T-helper 22 cell (primary cell): ENCODE data around the gene HSPB7.

ENCODE experiments used
- DNase-seq: peaks from one replicate; pipeline ENCODE4 v3.0.0-alpha.2; 2020; ENCODE audit warnings: low read depth

The HSPB7 gene

GRCh38 chr1:15975805-15976680 is 41.8 kb downstream of the HSPB7 start, which contains the start of gene ZBTB17:
TSS of gene ZBTB17 (minus strand) at chr1:15976101. CDS start at chr1:15948495, 27,606 bp downstream.
- peak; percentile 90 for DNase-seq

GRCh38 chr1:15975358-15975804 is 42.5 kb downstream of the HSPB7 start:
- DNase-seq, result peak; percentile 59

DNA sequence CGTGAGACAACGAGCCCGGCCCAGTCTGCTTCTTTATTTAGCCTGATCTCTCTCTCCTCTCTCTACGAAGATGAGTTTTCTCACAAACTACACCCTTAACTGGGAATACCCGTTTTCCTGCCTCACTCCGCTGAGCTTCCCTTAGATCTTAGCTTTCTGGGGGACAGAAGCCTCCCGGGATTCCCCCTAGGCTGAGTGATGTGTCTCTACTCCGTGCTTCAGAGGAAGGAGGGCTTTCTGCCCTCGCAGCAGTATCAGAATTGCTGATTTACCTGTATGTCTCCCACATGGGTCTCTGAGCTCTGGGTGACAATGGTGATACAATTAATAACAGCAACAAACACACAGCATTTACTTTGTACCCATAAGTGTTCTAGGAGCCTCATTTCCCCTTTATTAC is 43.0 kb downstream of the HSPB7 start:
- no peak for DNase-seq

DNA sequence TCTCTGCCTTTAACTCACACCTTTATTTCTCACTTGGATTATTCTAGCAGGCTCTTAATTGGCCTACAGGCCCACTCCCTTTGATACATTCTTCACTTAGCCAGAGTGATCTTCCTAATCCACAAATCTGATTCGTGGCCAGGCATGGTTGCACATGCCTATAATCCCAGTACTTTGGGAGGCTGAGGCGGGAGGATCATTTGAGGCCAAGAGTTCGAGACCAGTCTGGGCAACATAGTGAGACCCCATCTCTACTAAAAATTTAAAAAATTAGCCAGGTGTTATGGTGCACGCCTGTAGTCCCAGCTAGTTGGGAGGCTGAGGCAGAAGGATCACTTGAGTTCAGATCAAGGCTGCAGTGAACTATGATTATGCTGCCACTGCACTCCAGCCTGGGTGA is 44.1 kb downstream of the HSPB7 start:
- DNase-seq, result no peak

DNA sequence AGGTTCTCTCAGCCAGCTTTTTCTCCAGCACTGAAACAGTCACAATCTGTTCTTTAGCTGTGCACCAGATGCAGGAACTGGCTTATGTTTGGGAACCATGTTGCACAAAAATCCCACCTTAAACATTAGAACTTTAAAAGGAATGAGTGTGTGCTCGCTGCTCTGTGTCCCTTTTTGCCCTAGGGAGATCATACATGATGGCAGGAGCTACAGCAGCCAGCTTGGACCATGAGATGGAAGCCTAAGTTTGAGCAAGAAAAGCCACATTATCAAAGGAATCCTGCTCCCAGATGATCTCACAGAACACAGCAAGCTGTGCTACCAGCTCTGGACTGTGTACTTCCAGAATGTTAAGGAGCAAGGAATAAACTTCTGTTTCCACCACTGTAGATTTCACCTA is 45.4 kb downstream of the HSPB7 start:
- no peak for DNase-seq

- no peak for DNase-seq
Observed at GRCh38 chr1:15970911-15971310, 46.9 kb downstream of the HSPB7 start.

DNA sequence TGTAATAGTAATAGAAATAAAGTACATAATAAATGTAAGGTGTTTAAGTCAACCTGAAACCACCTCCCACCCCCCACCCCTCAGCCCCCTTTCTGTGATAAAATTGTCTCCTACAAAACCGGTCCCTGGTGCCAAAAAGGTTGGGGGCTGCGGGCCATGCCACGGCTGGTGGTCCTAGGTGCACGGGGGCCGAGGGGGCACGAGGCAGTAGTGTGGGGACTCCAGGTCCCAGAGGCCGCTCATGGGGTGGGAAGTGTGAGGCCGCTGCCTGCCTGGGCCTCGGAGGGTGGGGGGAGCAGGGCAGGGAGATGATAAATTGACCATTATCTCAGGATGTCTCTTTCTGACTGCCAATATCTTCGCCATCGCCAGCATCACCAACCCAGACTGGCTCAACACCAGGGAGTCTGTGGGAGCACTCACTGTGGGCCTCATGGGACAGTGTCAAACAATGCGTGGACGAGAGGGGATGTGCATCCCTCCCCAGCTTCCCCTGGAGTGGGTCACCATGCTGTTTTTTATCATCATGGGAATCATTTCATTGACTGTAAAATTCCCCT is 48.4 kb downstream of the HSPB7 start:
- no peak for DNase-seq

GRCh38 chr1:15968172-15968571 is 49.7 kb downstream of the HSPB7 start:
- no peak for DNase-seq

DNA sequence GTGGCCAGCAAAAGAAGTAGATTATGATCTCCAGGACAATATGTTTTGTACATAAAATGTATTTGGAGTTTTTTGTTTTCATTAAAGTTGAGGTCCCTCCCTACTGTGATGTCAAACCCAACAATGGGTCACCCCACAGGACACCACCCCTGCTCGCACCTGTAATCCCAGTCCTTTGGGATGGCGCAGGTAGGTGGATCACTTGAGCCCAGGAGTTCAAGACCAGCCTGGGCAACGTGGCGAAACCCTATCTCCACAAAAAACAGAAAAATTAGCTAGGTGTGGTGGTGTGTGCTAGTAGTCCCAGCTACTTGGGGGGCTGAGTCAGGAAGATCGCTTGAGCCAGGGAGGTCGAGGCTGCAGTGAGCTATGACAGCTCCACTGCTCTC is 50.9 kb downstream of the HSPB7 start:
- no peak for DNase-seq

DNA sequence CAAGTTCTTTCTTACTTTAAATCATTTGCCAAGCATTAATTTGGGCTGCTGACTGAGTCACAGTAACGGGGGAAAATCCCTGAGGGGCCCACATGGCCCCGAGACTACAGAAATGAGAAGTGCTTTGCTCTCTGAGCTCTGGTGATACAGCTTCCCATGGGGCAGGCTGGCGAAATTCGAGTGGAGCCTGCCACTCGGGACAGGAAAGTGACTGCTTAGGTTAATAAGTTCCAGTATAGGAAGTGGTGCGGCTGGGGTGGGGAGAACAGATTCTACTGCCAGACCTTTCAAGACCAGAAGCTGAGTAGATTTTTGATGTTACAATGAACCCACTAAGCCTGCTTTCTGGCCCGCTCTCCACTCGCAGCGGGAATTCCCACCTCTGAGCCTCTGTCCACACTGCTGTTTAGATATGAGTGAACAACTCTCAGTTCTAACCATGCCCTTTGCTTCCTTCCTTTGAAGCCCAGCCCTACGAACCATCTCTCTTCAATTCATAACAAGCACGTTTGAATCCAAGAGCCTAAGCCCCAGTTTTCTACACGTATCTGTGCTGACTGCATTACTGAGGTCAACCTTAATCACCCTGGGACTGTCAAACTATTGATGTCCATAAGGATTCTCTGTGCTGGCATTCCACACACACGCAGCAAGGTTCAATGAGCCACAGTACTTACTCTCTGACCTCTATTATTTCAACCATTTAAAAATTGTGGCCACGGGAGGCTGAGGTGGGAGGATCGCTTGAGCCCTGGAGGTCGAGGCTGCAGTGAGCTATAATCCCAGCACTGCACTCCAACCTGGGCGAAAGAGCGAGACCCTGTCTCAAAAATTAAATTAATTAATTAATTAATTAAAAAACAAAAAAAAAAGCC is 51.5 kb downstream of the HSPB7 start:
- DNase-seq, result peak; percentile 45

DNA sequence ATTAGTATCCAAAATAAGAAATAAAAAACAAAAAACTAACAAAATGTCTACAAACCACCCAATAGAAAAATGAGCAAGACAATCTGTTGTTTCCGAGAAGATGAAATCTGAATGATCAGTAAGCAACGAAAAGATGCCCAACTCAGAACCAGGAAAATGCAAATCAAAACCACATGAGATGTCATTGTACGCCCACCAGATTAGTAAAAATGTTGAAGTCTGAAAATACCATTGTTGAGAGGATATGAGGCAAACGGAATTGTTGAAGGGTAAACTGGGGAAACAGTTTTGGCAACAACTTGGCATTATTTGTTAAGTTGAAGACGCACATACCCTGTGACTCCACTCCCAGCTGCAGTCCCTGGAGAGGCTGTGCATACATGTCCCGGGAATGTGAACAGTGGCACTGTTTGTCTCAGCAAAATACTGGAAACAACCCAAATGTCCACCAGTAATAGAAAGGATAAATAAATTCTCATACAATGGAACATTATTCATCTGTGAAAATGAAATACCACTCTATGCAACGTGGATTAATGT is 52.5 kb downstream of the HSPB7 start:
- no peak for DNase-seq
